H1 (cell line): Measurements from ENCODE around the gene PAWR. TPM values are rescaled to one million over a fixed set of nuclear protein-coding genes. Genes with fewer than 3 reads are reported as not detected.

Experiments
- CTCF ChIA-PET: fragments of 300-600 bp; sonication (Branson Sonifier 250); formaldehyde crosslinking; loops from one replicate; lab custom pipeline; 2021; ENCODE audit not compliant: partially characterized antibody; lab: Charles Lee
- POLR2A ChIA-PET: fragments of 300-600 bp; sonication (Branson Sonifier 250); formaldehyde crosslinking; loops from one replicate; lab custom pipeline; 2021; ENCODE audit warnings: inconsistent platforms; ENCODE audit not compliant: partially characterized antibody; lab: Charles Lee
- DNase-seq, 2 experiments: peaks; one replicate each; pipeline versions ENCODE4 v3.0.0 to v3.0.0-alpha.2; 2010 to 2022; ENCODE audit warnings: low spot score in 2 of 2, low read depth in 1 of 2, mixed read lengths in 1 of 2
- FAIRE-seq: peaks from 2 replicates; lab custom pipeline; 2011; peaks lifted over from hg19 to GRCh38; lab: Jason Lieb, UNC
- H2AFZ ChIP-seq: 2 replicates; pipeline ENCODE4 v1.8.1; 2012; ENCODE audit warnings: low read length, inconsistent platforms
- H2AK5ac ChIP-seq: 2 replicates; pipeline ENCODE4 v1.6.1; 2013; ENCODE audit warnings: low read depth, low read length
- H2BK120ac ChIP-seq: replicated peaks from 2 replicates; pipeline ENCODE3; 2013; ENCODE audit warnings: low read depth, low read length, inconsistent platforms
- H2BK12ac ChIP-seq: 2 replicates; pipeline ENCODE4 v1.6.1; 2013; ENCODE audit warnings: low read depth, low read length
- H2BK15ac ChIP-seq: 2 replicates; pipeline ENCODE4 v1.6.1; 2013; ENCODE audit warnings: low read length
- H2BK20ac ChIP-seq: 2 replicates; pipeline ENCODE4 v1.6.1; 2013; ENCODE audit warnings: low read length
- H2BK5ac ChIP-seq: 2 replicates; pipeline ENCODE4 v1.6.1; 2013; ENCODE audit warnings: low read depth, low read length
- H3K14ac ChIP-seq: 2 replicates; pipeline ENCODE4 v1.6.1; 2013; ENCODE audit warnings: inconsistent platforms; ENCODE audit not compliant: insufficient read length
- H3K18ac ChIP-seq: 2 replicates; pipeline ENCODE4 v1.6.1; 2013; ENCODE audit warnings: low read length; ENCODE audit errors: extremely low read depth
- H3K23ac ChIP-seq: 2 replicates; pipeline ENCODE4 v1.6.1; 2013; ENCODE audit warnings: inconsistent platforms; ENCODE audit not compliant: insufficient read length
- H3K23me2 ChIP-seq: 2 replicates; pipeline ENCODE4 v1.6.1; 2013; ENCODE audit warnings: low read depth, low read length
- H3K27ac ChIP-seq: 2 replicates; pipeline ENCODE4 v1.6.1; 2011; ENCODE audit warnings: low read depth, low read length, inconsistent platforms
- H3K27me3 ChIP-seq, 4 experiments: replicated peaks in 1 of 4; 1 replicate in 1 of 4; 2 replicates in 3 of 4; pipeline versions ENCODE4 v1.6.1 to v1.8.1; 2011 to 2013; ENCODE audit warnings: low read length in 3 of 4, mild to moderate bottlenecking in 3 of 4, inconsistent platforms in 2 of 4, mixed read lengths in 2 of 4, moderate library complexity in 1 of 4; ENCODE audit not compliant: control insufficient read depth in 3 of 4, insufficient read depth in 3 of 4; ENCODE audit errors: extremely low read depth in 1 of 4
- H3K36me3 ChIP-seq, 4 experiments: 2 replicates each; pipeline versions ENCODE4 v1.6.1 to v1.8.1; 2011 to 2013; ENCODE audit warnings: mild to moderate bottlenecking in 4 of 4, low read length in 3 of 4, moderate library complexity in 2 of 4, control low read depth in 1 of 4, inconsistent platforms in 1 of 4; ENCODE audit not compliant: insufficient read depth in 4 of 4, control insufficient read depth in 2 of 4
- H3K4ac ChIP-seq: replicated peaks from 2 replicates; pipeline ENCODE3; 2013; ENCODE audit warnings: low read length, low read depth, mixed read lengths, inconsistent platforms; ENCODE audit not compliant: insufficient read length
- H3K4me1 ChIP-seq, 4 experiments: replicated peaks in 1 of 4; 1 replicate in 1 of 4; 2 replicates in 3 of 4; pipeline versions ENCODE4 v1.6.1 to v1.8.1; 2011 to 2013; ENCODE audit warnings: low read length in 3 of 4, inconsistent platforms in 2 of 4, mixed read lengths in 1 of 4; ENCODE audit not compliant: insufficient read depth in 4 of 4, control insufficient read depth in 3 of 4
- H3K4me2 ChIP-seq, 2 experiments: 2 replicates each; pipeline versions ENCODE4 v1.6.1 to v1.8.1; 2011 to 2013; ENCODE audit warnings: low read depth in 2 of 2, low read length in 2 of 2, control low read depth in 1 of 2, inconsistent platforms in 1 of 2, mild to moderate bottlenecking in 1 of 2; ENCODE audit not compliant: insufficient read depth in 1 of 2
- H3K4me3 ChIP-seq, 4 experiments: fragments of 200-600, 300-600 bp in 1 of 4; sonication (generic), shearing (Covaris generic), sonication (Bioruptor Twin) in 1 of 4; 2 replicates each; pipeline versions ENCODE4 v1.5.1 to v1.8.1; 2011 to 2016; ENCODE audit warnings: low read length in 4 of 4, low read depth in 3 of 4, control low read depth in 2 of 4, inconsistent platforms in 2 of 4, mild to moderate bottlenecking in 2 of 4, mixed read lengths in 1 of 4, moderate library complexity in 1 of 4; ENCODE audit not compliant: insufficient read depth in 2 of 4; ENCODE audit errors: extremely low read depth in 1 of 4
- H3K56ac ChIP-seq: replicated peaks from 2 replicates; pipeline ENCODE3; 2013; ENCODE audit warnings: low read depth, mild to moderate bottlenecking, mixed read lengths, low read length, inconsistent platforms; ENCODE audit not compliant: insufficient read length
- H3K79me1 ChIP-seq: 2 replicates; pipeline ENCODE4 v1.6.1; 2013; ENCODE audit warnings: low read depth, low read length, control low read depth
- H3K79me2 ChIP-seq, 2 experiments: 2 replicates each; pipeline versions ENCODE4 v1.6.1 to v1.8.1; 2012 to 2013; ENCODE audit warnings: low read length in 2 of 2, mild to moderate bottlenecking in 2 of 2, inconsistent platforms in 1 of 2; ENCODE audit not compliant: insufficient read depth in 2 of 2, control insufficient read depth in 1 of 2
- H3K9ac ChIP-seq, 4 experiments: replicated peaks in 1 of 4; 1 replicate in 1 of 4; 2 replicates in 3 of 4; pipeline versions ENCODE4 v1.6.1 to v1.8.1; 2011 to 2013; ENCODE audit warnings: low read depth in 3 of 4, low read length in 3 of 4, control low read depth in 2 of 4, mild to moderate bottlenecking in 2 of 4, moderate library complexity in 2 of 4, inconsistent platforms in 1 of 4; ENCODE audit errors: extremely low read depth in 1 of 4
- H3K9me3 ChIP-seq, 2 experiments: 2 replicates each; pipeline versions ENCODE4 v1.6.1 to v1.8.1; 2012 to 2013; ENCODE audit warnings: mild to moderate bottlenecking in 2 of 2, moderate library complexity in 2 of 2, control low read depth in 1 of 2, inconsistent platforms in 1 of 2, low read depth in 1 of 2, low read length in 1 of 2, mixed read lengths in 1 of 2; ENCODE audit not compliant: insufficient read depth in 2 of 2
- H4K20me1 ChIP-seq, 2 experiments: replicated peaks in 1 of 2; 2 replicates each; pipeline versions ENCODE3 to v1.8.1; 2011 to 2013; ENCODE audit warnings: inconsistent platforms in 2 of 2, low read length in 2 of 2, mild to moderate bottlenecking in 1 of 2; ENCODE audit not compliant: insufficient read depth in 2 of 2, control insufficient read depth in 1 of 2
- H4K5ac ChIP-seq: 2 replicates; pipeline ENCODE4 v1.6.1; 2013; ENCODE audit warnings: low read length, low read depth, mixed read lengths, inconsistent platforms; ENCODE audit not compliant: insufficient read length
- H4K8ac ChIP-seq: 2 replicates; pipeline ENCODE4 v1.8.0; 2013; ENCODE audit warnings: mild to moderate bottlenecking, moderate library complexity, low read length, inconsistent platforms; ENCODE audit not compliant: insufficient read depth; ENCODE audit errors: extremely low read depth
- H4K91ac ChIP-seq: replicated peaks from 2 replicates; pipeline ENCODE3; 2013; ENCODE audit warnings: low read length, mixed read lengths, inconsistent platforms; ENCODE audit not compliant: insufficient read length
- ATF3 ChIP-seq: IDR thresholded peaks from 2 replicates; pipeline ENCODE4 v1.6.1; 2011; ENCODE audit warnings: low read depth, mild to moderate bottlenecking, low read length; ENCODE audit not compliant: insufficient read depth
- CBX5 ChIP-seq: fragments of 300-800, 300-1000 bp; sonication (generic); IDR thresholded peaks from 2 replicates; pipeline ENCODE4 v1.7.1; 2016; ENCODE audit warnings: antibody characterized with exemption, low read length, low read depth
- CHD1 ChIP-seq: IDR thresholded peaks from 2 replicates; pipeline ENCODE4 v1.6.1; 2012; ENCODE audit warnings: low read depth, low read length, improper control_type of control experiment
- GABPA ChIP-seq: IDR thresholded peaks from 2 replicates; pipeline ENCODE4 v1.6.1; 2011; ENCODE audit warnings: mild to moderate bottlenecking, low read length, moderate library complexity, borderline replicate concordance; ENCODE audit not compliant: insufficient read depth
- HDAC2 ChIP-seq, 2 experiments: fragments of 300-600 bp in 1 of 2; sonication (generic) in 1 of 2; IDR thresholded peaks; 2 replicates each; pipeline ENCODE4 v1.6.1; 2011 to 2012; ENCODE audit warnings: low read depth in 2 of 2, low read length in 2 of 2, mild to moderate bottlenecking in 2 of 2, moderate library complexity in 2 of 2, borderline replicate concordance in 1 of 2, inconsistent platforms in 1 of 2
- PHF8 ChIP-seq: fragments of 200-600 bp; sonication (generic); conservative IDR thresholded peaks from 2 replicates; pipeline ENCODE4 v1.7.1; 2012; ENCODE audit warnings: low read depth, mild to moderate bottlenecking, inconsistent platforms, low read length, moderate library complexity
- SIN3A ChIP-seq, 2 experiments: IDR thresholded peaks in 1 of 2; conservative IDR thresholded peaks in 1 of 2; 2 replicates each; pipeline ENCODE4 v1.6.1; 2011 to 2012; ENCODE audit warnings: low read length in 2 of 2, improper control_type of control experiment in 1 of 2, low read depth in 1 of 2, mild to moderate bottlenecking in 1 of 2
- TCF12 ChIP-seq: IDR thresholded peaks from 2 replicates; pipeline ENCODE4 v1.6.1; 2011; ENCODE audit warnings: low read depth, mild to moderate bottlenecking, low read length
- USF2 ChIP-seq: IDR thresholded peaks from 2 replicates; pipeline ENCODE4 v1.6.1; 2011; ENCODE audit warnings: low read length, improper control_type of control experiment
- WGBS, 2 experiments: shearing (Covaris generic) in 1 of 2; methylation state at CpG; one replicate each; pipeline versions ENCODE4 v1.1.6 to v1.1.7; 2013 to 2015; ENCODE audit warnings: low lambda C conversion rate in 2 of 2, mixed read lengths in 2 of 2, inconsistent platforms in 1 of 2, low coverage in 1 of 2, missing lambda C conversion rate in 1 of 2; ENCODE audit not compliant: insufficient replicate concordance in 2 of 2, insufficient coverage in 1 of 2, insufficient read length in 1 of 2; ENCODE audit errors: extremely low coverage in 1 of 2, missing lambda C conversion rate in 1 of 2; 5-methylcytosine and 5-hydroxymethylcytosine counted together
- polyA plus RNA-seq, 7 experiments: library from polyadenylated mRNA; depleted of rRNA in 3 of 7; stranded (reverse) in 5 of 7; unstranded in 2 of 7; fragments of >200 nt in 5 of 7; fragments of 200-250 nt in 2 of 7; gene quantifications; 1 replicate in 5 of 7; 2 replicates in 1 of 7; 4 replicates in 1 of 7; pipeline versions ENCODE4 v1.2.1 to v1.2.3, GENCODE V29; 2011 to 2013; ENCODE audit warnings: missing spikeins in 2 of 7, mixed read lengths in 2 of 7
- total RNA-seq: library from RNA; stranded (reverse); fragmentation: NEBNext Ultra II Directional; extraction: Animal tissue kit (Norgen Biotek cat#: 25700); gene quantifications from 2 replicates; pipeline ENCODE4 v1.2.1, GENCODE V29; 2021

Gene PAWR
- total and polyA plus RNA-seq, 2 of the 8 experiments (the other 6 are each of a cell fraction or from before 2014, with no cell fraction given): 28.3 to 327 TPM

DNA sequence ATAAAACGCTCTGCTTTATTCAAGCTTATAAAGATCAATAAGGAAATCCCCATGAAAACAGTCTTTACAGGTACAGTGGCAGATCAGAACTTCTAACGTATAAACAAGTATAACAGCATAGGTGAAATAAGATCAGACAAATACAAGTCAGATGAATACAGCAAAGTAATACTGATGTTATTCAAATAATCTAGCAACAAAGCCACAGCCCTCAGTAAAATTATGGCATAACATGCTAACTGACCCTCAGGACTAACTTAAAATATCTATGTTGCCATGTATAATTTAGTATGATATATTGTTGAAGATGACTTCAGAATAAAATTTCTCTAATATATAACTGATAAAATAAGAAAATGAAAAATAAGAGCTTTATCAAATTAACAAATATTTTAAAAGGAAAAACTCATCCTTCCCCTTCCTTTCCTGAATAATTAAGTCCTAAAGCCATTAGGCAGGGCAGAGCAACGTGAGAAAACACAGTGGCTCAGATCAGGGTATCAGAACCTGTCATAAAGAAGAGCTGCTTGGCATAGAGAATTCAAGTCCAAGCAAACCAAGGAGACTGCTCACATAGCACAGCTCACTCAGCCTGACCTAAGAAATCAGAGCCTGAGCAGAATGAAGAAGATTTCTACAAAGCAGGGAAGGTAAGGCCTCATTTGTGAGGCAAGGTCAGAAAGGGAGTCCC, 70.7 kb downstream of the PAWR start:
- POLR2A ChIA-PET: no interaction called here
- H3K79me2 ChIP-seq: peaks cover 4 to 97% of the 10 kb centered on the region in 2 experiments; a peak in 3 of 4 replicates
- TF ChIP-seq CBX5 (no peak), PHF8 (no peak), TCF12 (no peak), HDAC2 (IDR thresholded peaks at IDR 0.05; ENCODE audit: borderline replicate concordance in 1 of 2, low read depth in 2 of 2, low read length in 2 of 2) (no peak), USF2 (no peak), GABPA (no peak), CHD1 (no peak), SIN3A (conservative IDR thresholded peaks at IDR 0.05 in 1 of 2, IDR thresholded peaks at IDR 0.05 in 1 of 2; ENCODE audit: low read depth in 1 of 2, low read length in 2 of 2) (no peak), ATF3 (no peak)

More for the DNA sequence above, 70.7 kb downstream of the PAWR start:
- Histone ChIP-seq H3K23ac (peak overlapping the region; percentile 41), H3K14ac (no peak overlapping the region), H3K9ac (no peak overlapping the region), H3K9me3 (no peaks in the 10 kb centered on the region), H4K91ac (no peak overlapping the region), H3K4ac (no peak overlapping the region), H3K27me3 (no peaks in the 10 kb centered on the region), H2AK5ac (0 out of 2 replicates have a peak overlapping the region, but pooled peaks have one; percentile 18), H4K8ac (no peak overlapping the region), H3K4me2 (no peak overlapping the region), H3K27ac (no peak overlapping the region), H2BK15ac (no peak overlapping the region), H3K4me3 (no peak overlapping the region), H4K20me1 (peaks cover 4 to 8% of the 10 kb centered on the region in 2 experiments), H3K36me3 (peaks cover 5 to 30% (median 16%) of the 10 kb centered on the region in 4 experiments; a peak in 7 of 8 replicates), H3K4me1 (peaks cover 0 to 9% (median 2%) of the 10 kb centered on the region in 4 experiments; a peak in 2 of 7 replicates), H3K56ac (no peak overlapping the region), H2BK12ac (no peak overlapping the region), H2AFZ (no peak overlapping the region), H2BK120ac (no peak overlapping the region), H4K5ac (no peak overlapping the region), H2BK5ac (no peak overlapping the region), H3K23me2 (no peaks in the 10 kb centered on the region), H2BK20ac (no peak overlapping the region), H3K79me1 (peaks cover 10% of the 10 kb centered on the region), H3K18ac (no peak overlapping the region)
- WGBS, 2 experiments: 93% methylated on average over 3 of the region's 3 CpGs; no CpG with 5 or more reads in 1 of the 2 experiments
- DNase-seq (no peak), FAIRE-seq (no peak)
- CTCF ChIA-PET: interaction anchor here (1.2 to 1.4 kb wide), 2 partner anchors 16 to 73 kb away, joined by 3 read pairs; no protein-coding TSS in a partner anchor
